Keratinocyte (primary cell): ENCODE results near the gene TUBGCP3.

Experiments
- CTCF ChIP-seq, 3 experiments: IDR thresholded peaks in 1 of 3; conservative IDR thresholded peaks in 1 of 3; optimal IDR thresholded peaks in 1 of 3; 2 replicates in 2 of 3; 3 replicates in 1 of 3; pipeline versions ENCODE3 to v1.5.1; 2011; ENCODE audit warnings: low read length in 3 of 3, mild to moderate bottlenecking in 3 of 3, moderate library complexity in 2 of 3, control low read depth in 1 of 3, inconsistent platforms in 1 of 3; ENCODE audit not compliant: insufficient read depth in 2 of 3; ENCODE audit errors: extremely low read depth in 1 of 3
- EZH2 ChIP-seq: IDR thresholded peaks from one replicate; pipeline ENCODE4 v1.6.1; 2012; ENCODE audit warnings: inconsistent platforms, mild to moderate bottlenecking, low read length, moderate library complexity

DNA sequence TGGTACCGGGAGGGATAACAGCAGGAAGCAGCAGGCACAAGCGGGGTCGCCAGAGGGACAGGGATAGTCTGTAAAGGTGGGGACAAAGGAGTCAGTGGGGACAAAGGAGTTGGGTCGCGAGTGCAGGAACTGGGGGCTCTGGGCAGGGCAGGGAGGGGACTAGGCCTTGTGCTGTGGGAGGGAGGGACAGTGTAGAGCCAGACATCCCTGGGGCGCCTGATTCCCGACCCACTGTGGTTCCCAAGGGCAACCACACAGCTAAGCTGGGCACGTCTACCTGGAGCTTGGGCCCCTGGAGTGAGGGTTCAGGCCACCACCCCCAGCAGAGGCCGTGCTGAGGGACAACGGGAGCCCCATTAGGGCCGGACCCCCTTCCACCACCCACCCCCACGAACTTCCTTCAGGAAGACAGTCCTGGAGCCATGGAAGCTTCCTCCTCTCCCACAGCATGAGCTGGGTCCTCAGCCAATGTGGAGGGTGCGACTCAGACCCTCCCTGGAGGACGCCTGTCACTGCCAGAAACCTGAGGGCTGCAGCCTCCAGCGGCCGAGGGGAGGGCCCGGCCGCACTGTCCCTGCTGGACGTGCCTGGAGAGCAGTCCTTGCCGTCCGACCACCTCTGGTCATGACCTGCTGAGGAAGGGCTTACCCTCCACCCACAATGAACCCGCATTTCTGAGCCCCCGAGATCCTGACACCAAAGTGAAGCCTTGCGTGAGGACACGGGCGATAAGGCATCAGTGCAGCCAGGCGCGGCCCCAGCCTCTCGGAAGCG lies 133.9 kb downstream of the TUBGCP3 start:
- TF ChIP-seq CTCF (optimal IDR thresholded peaks at IDR 0.05 in 1 of 3, IDR thresholded peaks at IDR 0.05 in 1 of 3, conservative IDR thresholded peaks at IDR 0.05 in 1 of 3; ENCODE audit: extremely low read depth in 1 of 3, insufficient read depth in 2 of 3, low read length in 3 of 3): no peak
- no peak for TF ChIP-seq EZH2
